GM19099 (cell line): Measurements from ENCODE around the gene OGFR.

ENCODE experiments used
- POLR2A ChIP-seq: IDR thresholded peaks from 3 replicates; pipeline ENCODE4 v1.6.1; 2011; ENCODE audit warnings: low read depth; ENCODE audit not compliant: insufficient read length; ENCODE audit errors: extremely low read depth

Gene OGFR

DNA sequence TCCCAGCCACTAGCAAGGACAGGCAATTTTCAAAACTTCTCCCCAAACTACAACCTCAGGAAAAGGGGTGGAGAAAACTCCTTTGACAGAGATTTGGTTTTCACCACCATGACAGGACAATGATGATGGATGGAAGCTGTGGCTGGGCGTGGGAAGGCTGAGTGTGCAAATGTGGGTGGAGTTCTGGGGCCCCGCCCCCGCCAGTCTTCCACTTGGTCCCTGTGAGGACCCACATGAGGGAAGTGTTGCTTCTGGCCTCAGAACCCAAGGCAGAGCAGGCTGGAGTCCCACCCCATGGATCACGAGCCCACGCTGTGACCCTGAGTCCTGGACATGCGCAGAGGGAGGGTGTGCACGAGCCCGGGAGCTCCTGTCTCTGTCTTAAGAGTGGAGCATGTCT, 29.9 kb upstream of the OGFR start:
- no peak for TF ChIP-seq POLR2A

- TF ChIP-seq POLR2A, result no peak
Observed at GRCh38 chr20:62775206-62775605, 29.4 kb upstream of the OGFR start.

- TF ChIP-seq POLR2A, result no peak
Observed at GRCh38 chr20:62776035-62776691, 28.5 kb upstream of the OGFR start.

DNA sequence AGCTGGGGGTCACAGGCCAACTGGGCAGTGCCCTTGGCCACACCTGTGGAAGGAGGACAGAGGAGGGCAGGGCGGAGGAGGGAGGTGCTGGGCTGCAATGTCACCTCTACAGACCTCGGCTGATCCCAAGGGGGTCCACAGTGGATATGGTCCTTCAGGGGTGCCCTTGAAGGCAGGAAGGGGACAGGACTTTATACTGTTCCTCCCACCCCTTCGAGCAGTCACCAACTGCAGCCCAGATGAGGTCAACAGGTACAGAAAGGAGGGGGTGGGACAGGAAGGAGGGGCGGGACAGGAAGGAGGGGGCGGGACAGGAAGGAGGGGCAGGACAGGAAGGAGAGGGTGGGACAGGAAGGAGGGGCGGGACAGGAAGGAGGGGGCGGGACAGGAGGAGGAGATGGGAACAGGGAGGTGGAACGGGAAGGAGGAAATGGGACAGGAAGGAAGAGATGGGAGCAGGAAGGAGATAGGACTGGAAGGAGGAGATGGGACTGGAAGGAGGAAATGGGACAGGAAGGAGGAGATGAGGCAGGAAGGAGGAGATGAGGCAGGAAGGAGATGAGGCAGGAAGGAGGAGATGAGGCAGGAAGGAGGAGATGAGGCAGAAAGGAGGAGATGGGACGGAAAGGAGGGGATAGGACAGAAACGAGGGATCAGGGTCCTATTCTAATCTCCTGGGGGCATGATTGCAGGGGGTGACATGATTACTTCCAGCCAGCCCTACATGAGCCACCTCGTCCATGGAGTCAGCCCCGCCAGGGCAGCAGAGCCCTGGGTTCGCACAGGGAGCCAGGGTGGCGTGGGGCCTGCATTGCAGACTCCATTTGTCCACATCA, 27.7 kb upstream of the OGFR start:
- peak; percentile 26 for TF ChIP-seq POLR2A

GRCh38 chr20:62777528-62777830, 27.2 kb upstream of the OGFR start:
- no peak for TF ChIP-seq POLR2A

- no peak for TF ChIP-seq POLR2A
Observed at GRCh38 chr20:62778058-62778457, 26.6 kb upstream of the OGFR start.

- no peak for TF ChIP-seq POLR2A
Observed at GRCh38 chr20:62778601-62779416, 25.8 kb upstream of the OGFR start.

GRCh38 chr20:62779417-62779685, 25.3 kb upstream of the OGFR start:
- no peak for TF ChIP-seq POLR2A

GRCh38 chr20:62780204-62780603, 24.4 kb upstream of the OGFR start:
- TF ChIP-seq POLR2A, result no peak

DNA sequence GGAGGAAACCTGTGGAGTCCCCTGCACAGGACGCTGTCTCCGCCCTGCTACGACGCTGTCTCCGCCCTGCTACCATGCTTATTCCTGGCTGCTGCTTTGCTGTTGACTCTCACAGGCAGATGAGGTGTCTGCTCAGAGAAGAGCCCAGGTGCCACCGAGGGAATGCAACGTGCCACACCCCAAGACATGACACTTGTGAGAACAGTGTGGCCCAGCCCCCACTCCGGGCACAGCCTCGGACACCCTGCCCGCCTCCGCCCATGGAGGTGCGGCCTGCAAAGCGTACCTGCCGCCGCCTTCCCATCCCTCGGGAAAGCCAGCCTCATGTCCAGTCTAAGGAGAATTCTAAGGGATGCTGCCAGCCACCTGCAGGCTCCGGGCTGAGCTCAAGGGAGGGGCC, 23.9 kb upstream of the OGFR start:
- TF ChIP-seq POLR2A, result no peak

GRCh38 chr20:62782149-62782892, 22.3 kb upstream of the OGFR start:
- TF ChIP-seq POLR2A, result no peak

DNA sequence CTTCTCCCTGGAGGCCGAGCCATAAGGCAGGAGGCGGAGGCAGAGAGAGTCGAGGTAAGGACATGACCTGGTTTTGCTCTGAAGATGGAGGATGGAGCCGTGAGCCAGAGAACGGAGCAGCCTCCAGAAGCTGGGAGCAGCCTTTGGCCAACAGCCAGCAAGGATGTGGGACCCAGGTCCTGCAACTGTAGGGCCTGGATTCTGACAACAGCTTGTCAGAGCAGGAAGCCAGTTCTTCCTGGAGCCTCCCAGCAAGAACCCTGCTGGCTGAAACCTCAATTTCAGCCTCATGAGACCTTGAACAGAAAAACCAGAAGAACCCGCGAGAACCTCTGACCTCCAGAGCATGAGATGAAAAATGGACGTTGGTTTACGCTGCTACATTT, 21.7 kb upstream of the OGFR start:
- no peak for TF ChIP-seq POLR2A

DNA sequence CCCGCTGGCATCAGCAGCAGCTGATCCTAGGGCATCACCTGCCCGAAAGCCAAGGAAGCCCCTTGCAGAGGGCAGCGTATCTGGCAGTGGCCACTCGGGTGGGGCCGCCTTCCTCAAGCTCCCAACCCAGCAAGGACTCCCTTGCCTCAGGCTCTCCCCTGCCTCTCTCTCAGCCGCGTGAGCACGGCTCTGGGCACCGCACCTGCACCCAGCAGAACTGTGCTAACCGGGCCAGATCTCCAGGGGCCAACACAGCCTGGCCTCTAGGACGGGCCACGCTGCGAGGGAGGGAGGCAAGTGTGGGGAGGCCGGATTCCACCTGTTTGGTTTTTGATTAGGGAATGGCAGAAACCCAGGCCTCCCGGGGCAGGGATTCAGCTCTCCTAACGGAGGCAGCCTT, 20.1 kb upstream of the OGFR start:
- TF ChIP-seq POLR2A, result no peak

DNA sequence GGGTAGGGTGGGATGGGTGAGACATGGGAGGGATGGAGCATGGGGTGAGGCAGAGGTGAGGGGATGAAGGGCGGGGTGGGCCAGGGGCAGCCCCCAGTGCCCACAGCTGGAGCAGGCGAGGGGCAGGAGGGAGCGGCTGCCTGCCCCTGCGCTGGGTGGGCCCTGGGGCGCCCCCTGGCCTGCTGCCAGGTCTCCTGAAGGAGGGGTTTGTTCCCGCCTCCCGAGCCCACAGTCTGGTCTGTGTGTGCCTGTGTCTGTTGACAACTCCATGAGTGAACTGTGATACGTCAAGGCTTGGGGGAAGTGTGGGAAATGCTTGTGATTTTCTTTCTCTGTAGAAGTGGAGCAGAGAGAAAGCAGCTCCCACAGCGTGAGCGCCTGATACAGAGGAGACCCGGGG, 19.2 kb upstream of the OGFR start:
- TF ChIP-seq POLR2A, result no peak

DNA sequence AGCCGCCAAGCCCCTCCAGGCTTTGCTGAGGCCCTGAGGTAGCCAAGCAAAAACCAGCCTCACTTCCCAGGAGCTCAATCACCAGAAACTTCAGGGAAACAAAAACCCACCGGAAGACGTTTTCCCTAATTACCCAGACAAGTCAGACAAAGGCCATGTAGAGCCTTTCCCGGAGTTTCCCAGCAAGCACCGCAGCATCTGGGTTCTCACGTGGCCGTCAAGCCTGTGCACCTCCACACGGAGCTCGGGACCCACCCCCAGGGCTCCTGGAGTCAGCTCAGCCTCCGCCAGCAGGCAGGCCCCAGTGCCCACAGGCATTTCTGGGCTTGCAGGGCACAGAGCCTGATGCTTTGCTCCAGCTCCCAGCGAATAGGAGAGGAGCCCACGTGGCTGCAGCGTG, 18.5 kb upstream of the OGFR start:
- no peak for TF ChIP-seq POLR2A
